ENCODE data around the gene KCNIP2.

The KCNIP2 gene

DNA sequence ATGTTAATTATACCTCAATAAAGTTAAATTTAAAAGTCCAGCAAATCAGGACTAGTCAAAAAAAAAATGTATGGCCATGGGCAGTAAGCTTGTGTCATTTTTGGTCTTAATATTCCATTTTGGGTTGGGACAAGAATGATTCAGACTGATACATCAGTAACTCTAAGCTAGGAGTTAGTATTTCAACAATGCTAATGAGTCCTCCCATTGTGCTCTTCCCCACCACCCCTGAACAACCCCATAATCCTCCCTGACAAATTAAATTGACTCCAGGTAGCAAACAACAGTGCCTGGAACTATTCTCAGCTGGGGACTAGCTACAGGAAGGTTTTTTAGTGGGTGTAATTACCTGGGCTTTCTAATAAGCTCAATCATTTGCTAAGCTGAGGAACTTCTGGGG, 30.7 kb upstream of the KCNIP2 start:
- H3K4me1 ChIP-seq (ENCODE audit: control extremely low read depth in 1 of 4, control insufficient read depth in 4 of 4, insufficient read depth in 4 of 4, low read length in 3 of 4), result peaks cover 0 to 11% (median 9%) of the 10 kb centered on the region in 4 experiments
- H3K9me3 ChIP-seq (ENCODE audit: control extremely low read depth in 1 of 5, control insufficient read depth in 4 of 5, insufficient read depth in 2 of 5, low read depth in 1 of 5, low read length in 4 of 5), result no peaks in the 10 kb centered on the region
- no peak overlapping the region for H3K4me3 ChIP-seq (ENCODE audit: control insufficient read depth in 1 of 7, extremely low read depth in 1 of 7, insufficient read depth in 4 of 7, low read depth in 2 of 7, low read length in 6 of 7)
- DNase-seq, result no peak
- ChIA-PET POLR2A (interaction anchor here (0.5 kb wide), 1 partner anchor 12 kb away, joined by 3 read pairs; no protein-coding TSS in a partner anchor), CTCF (interaction anchor here (1.5 to 2.5 kb wide), 2 partner anchors 11 to 15 kb away, joined by 4 to 17 read pairs; no protein-coding TSS in a partner anchor)
- H3K27me3 ChIP-seq (replicated peaks in 2 of 5; ENCODE audit: control insufficient read depth in 4 of 5, insufficient read depth in 5 of 5, low read length in 4 of 5), result no peaks in the 10 kb centered on the region
- no peaks in the 10 kb centered on the region for H3K36me3 ChIP-seq (ENCODE audit: control insufficient read depth in 4 of 4, insufficient read depth in 4 of 4, low read length in 3 of 4)
- H3K27ac ChIP-seq (ENCODE audit: insufficient read depth in 1 of 2, low read depth in 1 of 2, low read length in 2 of 2, poor library complexity in 1 of 2, severe bottlenecking in 2 of 2), result no peak overlapping the region

GRCh38 chr10:101867931-101868330, 24.3 kb upstream of the KCNIP2 start:
- POLR2A ChIA-PET, result no interaction called here
- CTCF ChIA-PET, result interaction anchor here (0.9 kb wide), 1 partner anchor 143 kb away, joined by 3 read pairs; no protein-coding TSS in a partner anchor
- 100% methylated on average over 1 of the region's 1 CpG for WGBS (ENCODE audit: insufficient coverage)
- no peak overlapping the region for H3K27ac ChIP-seq (ENCODE audit: insufficient read depth in 1 of 2, low read depth in 1 of 2, low read length in 2 of 2, poor library complexity in 1 of 2, severe bottlenecking in 2 of 2)
- H3K4me1 ChIP-seq (ENCODE audit: control extremely low read depth in 1 of 4, control insufficient read depth in 4 of 4, insufficient read depth in 4 of 4, low read length in 3 of 4), result no peaks in the 10 kb centered on the region
- H3K27me3 ChIP-seq (replicated peaks in 2 of 5; ENCODE audit: control insufficient read depth in 4 of 5, insufficient read depth in 5 of 5, low read length in 4 of 5), result no peaks in the 10 kb centered on the region
- H3K36me3 ChIP-seq (ENCODE audit: control insufficient read depth in 4 of 4, insufficient read depth in 4 of 4, low read length in 3 of 4), result peaks cover 0 to 5% (median 0%) of the 10 kb centered on the region in 4 experiments
- DNase-seq, result no peak
- no peak overlapping the region for H3K4me3 ChIP-seq (ENCODE audit: control insufficient read depth in 1 of 7, extremely low read depth in 1 of 7, insufficient read depth in 4 of 7, low read depth in 2 of 7, low read length in 6 of 7)
- H3K9me3 ChIP-seq (ENCODE audit: control extremely low read depth in 1 of 5, control insufficient read depth in 4 of 5, insufficient read depth in 2 of 5, low read depth in 1 of 5, low read length in 4 of 5), result peaks cover 0 to 5% (median 0%) of the 10 kb centered on the region in 5 experiments

- H3K4me3 ChIP-seq (ENCODE audit: control insufficient read depth in 1 of 7, extremely low read depth in 1 of 7, insufficient read depth in 4 of 7, low read depth in 2 of 7, low read length in 6 of 7), result no peak overlapping the region
- DNase-seq, result no peak
- peaks cover 2 to 12% (median 6%) of the 10 kb centered on the region in 4 experiments for H3K36me3 ChIP-seq (ENCODE audit: control insufficient read depth in 4 of 4, insufficient read depth in 4 of 4, low read length in 3 of 4)
- no peak overlapping the region for H3K27ac ChIP-seq (ENCODE audit: insufficient read depth in 1 of 2, low read depth in 1 of 2, low read length in 2 of 2, poor library complexity in 1 of 2, severe bottlenecking in 2 of 2)
- WGBS (ENCODE audit: insufficient coverage), result 100% methylated on average over 1 of the region's 2 CpGs
- POLR2A ChIA-PET, result interaction anchor here (0.8 kb wide), 1 partner anchor 291 kb away, joined by 3 read pairs; no protein-coding TSS in a partner anchor
- CTCF ChIA-PET, result interaction anchor here (2.0 to 3.0 kb wide), 4 partner anchors 10 to 20 kb away, joined by 5 to 15 read pairs (median 10); no protein-coding TSS in a partner anchor
- no peaks in the 10 kb centered on the region for H3K27me3 ChIP-seq (replicated peaks in 2 of 5; ENCODE audit: control insufficient read depth in 4 of 5, insufficient read depth in 5 of 5, low read length in 4 of 5)
- H3K4me1 ChIP-seq (ENCODE audit: control extremely low read depth in 1 of 4, control insufficient read depth in 4 of 4, insufficient read depth in 4 of 4, low read length in 3 of 4), result peaks cover 0 to 10% (median 0%) of the 10 kb centered on the region in 4 experiments
- H3K9me3 ChIP-seq (ENCODE audit: control extremely low read depth in 1 of 5, control insufficient read depth in 4 of 5, insufficient read depth in 2 of 5, low read depth in 1 of 5, low read length in 4 of 5), result peaks cover 2 to 12% (median 6%) of the 10 kb centered on the region in 5 experiments
These were observed 15.9 kb upstream of the KCNIP2 start for GRCh38 chr10:101859530-101859929.

DNA sequence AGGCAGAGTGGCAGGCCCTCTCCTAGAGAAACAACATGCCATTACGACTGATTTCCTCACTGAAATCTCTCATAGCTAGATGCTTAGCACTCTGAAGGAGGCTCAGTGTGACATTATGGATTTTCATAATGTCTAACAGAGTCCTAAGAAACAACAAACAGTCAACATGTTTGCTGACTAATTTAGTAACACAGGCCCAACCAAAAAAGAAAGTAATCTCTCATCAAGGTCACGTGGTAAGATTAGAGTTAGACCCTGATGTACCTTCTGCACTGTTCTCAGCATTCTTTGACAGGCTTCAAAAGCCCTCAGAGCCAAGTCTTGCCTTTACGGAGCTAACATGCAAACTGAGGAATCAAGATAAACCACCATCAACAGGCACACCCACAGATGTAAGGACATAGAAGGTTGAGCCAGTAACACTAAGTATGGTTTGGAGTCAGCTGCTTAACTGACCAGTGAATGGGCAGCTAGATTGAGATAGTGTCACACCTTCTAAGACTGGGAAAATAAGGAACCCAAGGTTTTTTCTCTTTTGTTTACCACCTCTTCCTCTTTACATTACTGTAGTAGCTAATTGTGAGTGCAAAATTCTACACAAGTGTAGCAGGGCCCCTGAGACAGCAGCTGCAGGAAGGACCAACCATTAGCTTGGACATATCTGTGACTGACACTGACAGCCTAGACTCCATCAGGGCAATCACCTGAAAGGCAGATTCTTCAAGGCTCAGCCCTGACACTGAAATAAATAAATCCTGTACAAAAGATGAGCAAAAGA, 15.3 kb upstream of the KCNIP2 start:
- H3K4me3 ChIP-seq (ENCODE audit: control insufficient read depth in 1 of 7, extremely low read depth in 1 of 7, insufficient read depth in 4 of 7, low read depth in 2 of 7, low read length in 6 of 7), result no peak overlapping the region
- ChIA-PET CTCF (interaction anchor here (1.0 to 3.0 kb wide), 6 partner anchors 10 to 144 kb away, joined by 4 to 15 read pairs (median 6); no protein-coding TSS in a partner anchor), POLR2A (interaction anchor here (0.8 kb wide), 1 partner anchor 291 kb away, joined by 3 read pairs; no protein-coding TSS in a partner anchor)
- H3K4me1 ChIP-seq (ENCODE audit: control extremely low read depth in 1 of 4, control insufficient read depth in 4 of 4, insufficient read depth in 4 of 4, low read length in 3 of 4), result peaks cover 0 to 10% (median 0%) of the 10 kb centered on the region in 4 experiments
- no peak overlapping the region for H3K27ac ChIP-seq (ENCODE audit: insufficient read depth in 1 of 2, low read depth in 1 of 2, low read length in 2 of 2, poor library complexity in 1 of 2, severe bottlenecking in 2 of 2)
- H3K36me3 ChIP-seq (ENCODE audit: control insufficient read depth in 4 of 4, insufficient read depth in 4 of 4, low read length in 3 of 4), result peaks cover 2 to 12% (median 6%) of the 10 kb centered on the region in 4 experiments
- H3K27me3 ChIP-seq (replicated peaks in 2 of 5; ENCODE audit: control insufficient read depth in 4 of 5, insufficient read depth in 5 of 5, low read length in 4 of 5), result no peaks in the 10 kb centered on the region
- no peak for DNase-seq
- H3K9me3 ChIP-seq (ENCODE audit: control extremely low read depth in 1 of 5, control insufficient read depth in 4 of 5, insufficient read depth in 2 of 5, low read depth in 1 of 5, low read length in 4 of 5), result peaks cover 2 to 12% (median 6%) of the 10 kb centered on the region in 5 experiments
- 100% methylated on average over 2 of the region's 3 CpGs for WGBS (ENCODE audit: insufficient coverage)

DNA sequence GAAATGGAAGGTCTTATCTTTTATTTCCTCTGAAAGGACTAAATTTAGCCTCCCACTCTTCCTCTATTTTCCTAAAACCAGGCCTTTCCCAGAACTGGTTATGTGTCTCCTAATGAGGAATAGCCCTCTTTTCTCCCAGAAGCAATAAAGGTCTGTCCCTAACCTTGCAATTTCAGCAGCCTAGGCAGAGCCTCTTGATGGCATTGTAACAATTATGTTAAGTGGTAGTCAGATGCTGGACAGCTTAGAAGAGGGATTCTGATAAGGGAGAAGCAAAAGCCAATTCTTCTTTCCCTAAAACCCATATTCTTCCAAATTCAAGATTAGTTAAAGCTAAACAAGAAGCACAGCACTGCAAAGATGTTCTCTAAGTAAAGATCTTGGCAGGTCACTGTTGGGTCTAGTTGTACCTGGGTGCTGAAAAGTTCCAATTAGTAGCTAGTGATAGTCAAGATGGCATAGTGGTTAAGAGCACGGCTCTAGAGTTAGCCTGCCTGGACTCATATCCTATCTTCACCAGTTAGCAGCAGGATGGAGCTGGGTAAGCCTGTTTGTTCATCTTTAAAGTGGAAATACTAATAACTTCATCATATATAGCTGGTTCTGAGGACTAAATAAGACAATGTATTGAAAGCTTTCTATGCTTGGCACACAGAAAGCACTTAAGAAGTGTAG, 14.3 kb upstream of the KCNIP2 start:
- no peak overlapping the region for H3K27ac ChIP-seq (ENCODE audit: insufficient read depth in 1 of 2, low read depth in 1 of 2, low read length in 2 of 2, poor library complexity in 1 of 2, severe bottlenecking in 2 of 2)

DNA sequence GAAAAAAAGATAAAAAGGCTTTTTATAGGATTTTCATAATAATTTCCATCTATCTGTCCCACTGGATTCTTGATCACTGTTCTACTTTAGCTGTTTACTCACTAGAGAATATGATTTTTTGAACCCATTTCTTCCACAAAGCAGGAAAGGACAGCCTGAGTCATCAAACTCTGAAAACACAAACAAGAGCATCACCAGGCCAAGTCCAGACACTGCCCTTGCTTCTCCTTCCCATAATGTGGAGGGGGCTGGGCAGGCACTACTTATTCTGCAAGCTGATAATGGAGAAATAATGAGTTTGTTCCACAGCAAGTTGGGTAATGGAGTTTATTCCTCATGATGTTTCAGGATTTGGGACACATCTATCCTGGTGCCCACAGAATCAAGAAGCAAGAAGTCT, 13.0 kb upstream of the KCNIP2 start:
- no peak for DNase-seq
- CTCF ChIA-PET, result interaction anchor here (0.9 to 2.8 kb wide), 6 partner anchors 14 to 154 kb away, joined by 3 to 11 read pairs (median 5); no protein-coding TSS in a partner anchor
- Histone ChIP-seq H3K9me3 (ENCODE audit: control extremely low read depth in 1 of 5, control insufficient read depth in 4 of 5, insufficient read depth in 2 of 5, low read depth in 1 of 5, low read length in 4 of 5) (peaks cover 2 to 12% (median 6%) of the 10 kb centered on the region in 5 experiments), H3K27ac (ENCODE audit: insufficient read depth in 1 of 2, low read depth in 1 of 2, low read length in 2 of 2, poor library complexity in 1 of 2, severe bottlenecking in 2 of 2) (no peak overlapping the region), H3K4me3 (ENCODE audit: control insufficient read depth in 1 of 7, extremely low read depth in 1 of 7, insufficient read depth in 4 of 7, low read depth in 2 of 7, low read length in 6 of 7) (no peak overlapping the region), H3K4me1 (ENCODE audit: control extremely low read depth in 1 of 4, control insufficient read depth in 4 of 4, insufficient read depth in 4 of 4, low read length in 3 of 4) (peaks cover 0 to 10% (median 0%) of the 10 kb centered on the region in 4 experiments), H3K36me3 (ENCODE audit: control insufficient read depth in 4 of 4, insufficient read depth in 4 of 4, low read length in 3 of 4) (peaks cover 2 to 9% (median 5%) of the 10 kb centered on the region in 4 experiments), H3K27me3 (replicated peaks in 2 of 5; ENCODE audit: control insufficient read depth in 4 of 5, insufficient read depth in 5 of 5, low read length in 4 of 5) (no peaks in the 10 kb centered on the region)
- POLR2A ChIA-PET, result no interaction called here

More for the DNA sequence above, 14.3 kb upstream of the KCNIP2 start:
- DNase-seq, result no peak
- WGBS (ENCODE audit: insufficient coverage), result no CpG with 5 or more reads among the region's 1 CpG
- peaks cover 2 to 12% (median 6%) of the 10 kb centered on the region in 5 experiments for H3K9me3 ChIP-seq (ENCODE audit: control extremely low read depth in 1 of 5, control insufficient read depth in 4 of 5, insufficient read depth in 2 of 5, low read depth in 1 of 5, low read length in 4 of 5)
- H3K36me3 ChIP-seq (ENCODE audit: control insufficient read depth in 4 of 4, insufficient read depth in 4 of 4, low read length in 3 of 4), result peaks cover 2 to 12% (median 6%) of the 10 kb centered on the region in 4 experiments
- peaks cover 0 to 10% (median 0%) of the 10 kb centered on the region in 4 experiments for H3K4me1 ChIP-seq (ENCODE audit: control extremely low read depth in 1 of 4, control insufficient read depth in 4 of 4, insufficient read depth in 4 of 4, low read length in 3 of 4)
- no peak overlapping the region for H3K4me3 ChIP-seq (ENCODE audit: control insufficient read depth in 1 of 7, extremely low read depth in 1 of 7, insufficient read depth in 4 of 7, low read depth in 2 of 7, low read length in 6 of 7)
- H3K27me3 ChIP-seq (replicated peaks in 2 of 5; ENCODE audit: control insufficient read depth in 4 of 5, insufficient read depth in 5 of 5, low read length in 4 of 5), result no peaks in the 10 kb centered on the region
- ChIA-PET CTCF (interaction anchor here (1.0 to 3.0 kb wide), 6 partner anchors 9 to 153 kb away, joined by 3 to 15 read pairs (median 4); no protein-coding TSS in a partner anchor), POLR2A (no interaction called here)
